Measurements from ENCODE around the gene ODAD3. TPM values are rescaled to one million over a fixed set of nuclear protein-coding genes. Genes with fewer than 3 reads are reported as not detected.
A peak's percentile ranks its signal among the peaks of the same experiment; 100 is the strongest.

The ODAD3 gene
- total RNA-seq, 4 donors from 2014 or later: 1.5 TPM; not detected in 3

GRCh38 chr19:11418549-11419506, 16.1 kb downstream of the ODAD3 start, which contains the start of gene RGL3:
RGL3 (minus strand) TSS chr19:11419314; CDS start chr19:11419278, 36 bp downstream.
- peaks cover 0 to 41% (median 31%) of the 10 kb centered on the region in 4 donors for H3K4me1 ChIP-seq
- peak in 1 of 3 donors; percentile 59 for DNase-seq
- TF ChIP-seq CTCF (IDR thresholded peaks at IDR 0.05): no peak
- TF ChIP-seq POLR2A (IDR thresholded peaks at IDR 0.05): no peak

GRCh38 chr19:11418094-11418548, 16.8 kb downstream of the ODAD3 start:
- Histone ChIP-seq H3K4me1 (peaks cover 0 to 41% (median 31%) of the 10 kb centered on the region in 4 donors), H3K9me3 (peaks cover 0 to 6% (median 0%) of the 10 kb centered on the region in 4 donors), H3K36me3 (no peaks in the 10 kb centered on the region), H3K4me3 (peak overlapping the region; percentile 15 to 44 (median 41)), H3K27ac (peak overlapping the region in 1 of 4 donors; percentile 25), H3K27me3 (peaks cover 0 to 43% of the 10 kb centered on the region in 2 donors)
- no peak for DNase-seq
- TF ChIP-seq CTCF (IDR thresholded peaks at IDR 0.05): no peak
- no peak for TF ChIP-seq POLR2A (IDR thresholded peaks at IDR 0.05)

More at GRCh38 chr19:11418549-11419506, 16.1 kb downstream of the ODAD3 start, which contains the start of gene RGL3:
- Histone ChIP-seq H3K4me3 (peak within 1 kb of the TSS; percentile 15 to 44 (median 41)), H3K9me3 (peaks cover 0 to 6% (median 0%) of the 10 kb centered on the region in 4 donors), H3K27me3 (peaks cover 0 to 50% of the 10 kb centered on the region in 2 donors), H3K27ac (peak within 1 kb of the TSS in 2 of 4 donors; percentile 25 to 39), H3K36me3 (no peaks in the 10 kb centered on the region)

GRCh38 chr19:11416346-11417052, 18.4 kb downstream of the ODAD3 start:
- Histone ChIP-seq H3K9me3 (peaks cover 0 to under 1% (median 0%) of the 10 kb centered on the region in 4 donors), H3K27me3 (peaks cover 0 to 29% of the 10 kb centered on the region in 2 donors), H3K27ac (no peak overlapping the region), H3K36me3 (no peaks in the 10 kb centered on the region), H3K4me3 (no peak overlapping the region), H3K4me1 (peaks cover 0 to 26% (median 17%) of the 10 kb centered on the region in 4 donors)
- DNase-seq: no peak
- no peak for TF ChIP-seq CTCF (IDR thresholded peaks at IDR 0.05)
- no peak for TF ChIP-seq POLR2A (IDR thresholded peaks at IDR 0.05)

- peaks cover 0 to 13% (median 9%) of the 10 kb centered on the region in 4 donors for H3K4me1 ChIP-seq
- H3K27ac ChIP-seq: no peak overlapping the region
- TF ChIP-seq CTCF (IDR thresholded peaks at IDR 0.05): no peak
- no peak for TF ChIP-seq POLR2A (IDR thresholded peaks at IDR 0.05)
- H3K4me3 ChIP-seq: no peak overlapping the region
- no peaks in the 10 kb centered on the region for H3K36me3 ChIP-seq
- peaks cover 0 to 14% of the 10 kb centered on the region in 2 donors for H3K27me3 ChIP-seq
- no peak for DNase-seq
- no peaks in the 10 kb centered on the region for H3K9me3 ChIP-seq
Observed at GRCh38 chr19:11414544-11414943, 20.4 kb downstream of the ODAD3 start.

- TF ChIP-seq POLR2A (IDR thresholded peaks at IDR 0.05) (no peak), CTCF (IDR thresholded peaks at IDR 0.05) (no peak)
- H3K36me3 ChIP-seq: no peaks in the 10 kb centered on the region
- H3K27me3 ChIP-seq: no peaks in the 10 kb centered on the region
- H3K4me1 ChIP-seq: no peaks in the 10 kb centered on the region
- H3K27ac ChIP-seq: no peak overlapping the region
- no peaks in the 10 kb centered on the region for H3K9me3 ChIP-seq
- no peak for DNase-seq
- no peak overlapping the region for H3K4me3 ChIP-seq
Observed at GRCh38 chr19:11410682-11411081, 24.2 kb downstream of the ODAD3 start.
